Measurements from ENCODE around the gene PHACTR4. TPM values are rescaled to one million over a fixed set of nuclear protein-coding genes. Genes with fewer than 3 reads are reported as not detected.
"Not testable (repeated sequence)": the region's sequence is repeated elsewhere in the genome, so short reads cannot be mapped to it uniquely, and the experiment has no call there.

PHACTR4 gene
- total RNA-seq, 1 experiment from 2014 or later: 5.4 TPM

GRCh38 chr1:28507646-28508434, 138.3 kb downstream of the PHACTR4 start:
- in situ Hi-C loops (cut with HindIII; ENCODE audit: low pct_unique_long_range_greater_than_20kb, low sequenced_read_pairs): no loop called here
- DNase-seq (ENCODE audit: low read depth, low spot score): no peak

DNA sequence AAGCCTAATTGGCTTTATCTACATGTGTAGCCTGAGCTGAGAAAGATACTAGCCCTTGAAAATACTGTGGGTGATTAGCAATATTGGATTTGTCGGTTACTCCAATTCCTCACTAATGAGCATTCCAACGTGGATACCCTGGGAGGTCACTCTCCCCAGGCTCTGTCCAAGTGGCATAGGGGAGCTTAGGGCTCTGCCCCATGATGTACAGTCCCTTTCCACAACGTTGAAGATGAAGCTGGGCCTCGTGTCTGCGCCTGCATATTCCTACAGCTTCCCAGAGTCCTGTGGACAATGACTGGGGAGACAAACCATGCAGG, 138.9 kb downstream of the PHACTR4 start:
- in situ Hi-C loops (cut with HindIII; ENCODE audit: low pct_unique_long_range_greater_than_20kb, low sequenced_read_pairs): no loop called here
- DNase-seq (ENCODE audit: low read depth, low spot score): no peak

GRCh38 chr1:28509705-28510272, 140.2 kb downstream of the PHACTR4 start:
- in situ Hi-C loops (cut with HindIII; ENCODE audit: low pct_unique_long_range_greater_than_20kb, low sequenced_read_pairs): no loop called here

DNA sequence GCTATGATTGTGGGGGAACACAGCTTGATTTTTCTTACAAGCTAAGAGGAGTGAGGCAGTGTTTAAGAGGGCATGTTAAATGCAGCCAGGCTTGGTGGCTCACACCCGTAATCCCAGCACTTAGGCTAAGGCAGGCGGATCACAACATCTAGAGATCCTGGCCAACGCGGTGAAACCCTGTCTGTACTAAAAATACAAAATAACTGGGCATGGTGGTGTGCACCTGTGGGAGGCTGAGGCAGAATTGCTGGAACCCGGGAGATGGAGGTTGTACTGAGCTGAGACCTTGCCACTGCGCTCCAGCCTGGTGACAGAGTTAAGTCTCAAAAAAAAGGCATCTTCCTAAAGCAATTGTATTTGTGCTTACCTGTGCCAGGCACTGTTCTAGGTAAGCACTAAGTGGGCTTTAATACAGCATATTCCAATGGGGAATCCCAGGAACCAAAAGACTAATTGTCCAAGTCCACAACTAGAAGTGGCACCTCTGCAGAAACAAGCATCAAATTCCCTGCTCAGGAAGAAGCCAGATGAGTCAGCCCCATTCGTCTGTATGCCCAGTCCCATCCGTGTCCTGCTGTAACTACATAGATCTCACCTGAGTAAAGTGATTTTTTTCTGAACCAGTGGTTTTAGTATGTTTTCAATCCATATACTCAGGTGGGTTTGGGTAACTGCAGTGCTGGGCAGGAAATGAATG, 140.9 kb downstream of the PHACTR4 start:
- DNase-seq (ENCODE audit: low read depth, low spot score): peak; percentile 52
- in situ Hi-C loops (cut with HindIII; ENCODE audit: low pct_unique_long_range_greater_than_20kb, low sequenced_read_pairs): no loop called here

More at GRCh38 chr1:28509705-28510272, 140.2 kb downstream of the PHACTR4 start:
- DNase-seq (ENCODE audit: low read depth, low spot score): peak; percentile 32

- in situ Hi-C loops (cut with HindIII; ENCODE audit: low pct_unique_long_range_greater_than_20kb, low sequenced_read_pairs): no loop called here
- peak; percentile 55 for DNase-seq (ENCODE audit: low read depth, low spot score)
These were observed 141.5 kb downstream of the PHACTR4 start for GRCh38 chr1:28510970-28511440.

DNA sequence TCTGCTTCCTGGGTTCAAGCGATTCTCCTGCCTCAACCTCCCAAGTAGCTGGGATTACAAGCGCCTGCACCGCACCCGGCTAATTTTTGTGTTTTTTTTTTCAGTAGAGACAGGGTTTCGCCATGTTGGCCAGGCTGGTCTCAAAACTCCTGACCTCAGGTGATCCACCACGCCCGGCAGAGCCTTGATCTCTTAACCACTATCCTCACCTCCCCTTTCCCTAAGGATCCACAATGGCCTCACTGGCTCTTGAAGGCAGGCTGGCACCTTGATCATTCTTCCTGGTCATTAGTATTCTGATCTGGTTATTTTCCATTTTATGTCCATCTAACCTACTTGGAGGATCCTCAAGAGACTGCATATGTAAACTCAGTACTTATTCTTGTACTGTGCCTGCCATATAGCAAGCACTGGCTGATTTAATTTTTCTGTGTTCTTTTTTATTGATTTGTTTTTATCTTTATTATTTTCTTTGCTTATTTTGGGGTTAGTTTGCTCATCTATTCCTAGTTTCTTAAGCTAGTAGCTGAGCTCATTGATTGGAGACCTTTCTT, 142.6 kb downstream of the PHACTR4 start:
- in situ Hi-C loops (cut with HindIII; ENCODE audit: low pct_unique_long_range_greater_than_20kb, low sequenced_read_pairs): no loop called here
- DNase-seq (ENCODE audit: low read depth, low spot score): peak; percentile 28

DNA sequence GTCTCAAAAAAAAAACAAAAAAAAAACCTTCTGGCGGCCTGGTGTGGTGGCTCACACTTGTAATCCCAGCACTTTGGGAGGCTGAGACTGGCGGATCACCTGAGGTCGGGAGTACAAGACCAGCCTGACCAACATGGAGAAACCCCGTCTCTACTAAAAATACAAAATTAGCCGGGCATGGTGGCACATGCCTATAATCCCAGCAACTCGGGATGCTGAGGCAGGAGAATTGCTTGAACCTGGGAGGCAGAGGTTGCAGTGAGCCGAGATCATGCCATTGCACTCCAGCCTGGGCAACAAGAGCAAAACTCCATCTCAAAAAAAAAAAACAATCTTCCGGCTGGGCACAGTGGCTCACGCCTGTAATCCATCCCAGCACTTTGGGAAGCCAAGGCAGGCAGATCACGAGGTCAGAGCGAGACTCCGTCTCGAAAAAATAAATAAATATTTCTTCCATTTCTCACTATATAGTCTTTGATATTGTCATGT, 144.9 kb downstream of the PHACTR4 start:
- DNase-seq (ENCODE audit: low read depth, low spot score); in situ Hi-C loops (cut with HindIII; ENCODE audit: low pct_unique_long_range_greater_than_20kb, low sequenced_read_pairs): not testable (repeated sequence)

DNA sequence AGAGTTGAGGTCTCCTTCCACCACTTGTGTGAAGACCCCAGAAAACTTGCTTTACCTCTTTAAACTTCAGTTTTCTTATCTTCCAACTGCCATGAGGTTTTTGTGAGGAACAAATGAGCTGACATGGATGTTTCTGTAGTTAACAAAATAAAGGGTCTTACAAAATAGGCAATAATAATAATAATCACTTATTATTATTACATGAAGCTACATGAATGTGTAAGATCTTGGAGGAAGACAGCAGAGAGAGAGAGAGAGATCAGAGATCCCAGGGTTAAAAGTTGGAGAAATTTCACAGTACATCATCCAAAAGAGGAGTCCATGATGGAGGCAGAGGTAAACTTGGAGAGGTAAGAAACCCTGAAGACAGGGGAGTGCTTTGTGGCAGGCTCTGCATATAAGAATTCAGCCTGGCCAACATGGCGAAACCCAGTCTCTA, 147.0 kb downstream of the PHACTR4 start:
- no peak for DNase-seq (ENCODE audit: low read depth, low spot score)
- in situ Hi-C loops (cut with HindIII; ENCODE audit: low pct_unique_long_range_greater_than_20kb, low sequenced_read_pairs): no loop called here

DNA sequence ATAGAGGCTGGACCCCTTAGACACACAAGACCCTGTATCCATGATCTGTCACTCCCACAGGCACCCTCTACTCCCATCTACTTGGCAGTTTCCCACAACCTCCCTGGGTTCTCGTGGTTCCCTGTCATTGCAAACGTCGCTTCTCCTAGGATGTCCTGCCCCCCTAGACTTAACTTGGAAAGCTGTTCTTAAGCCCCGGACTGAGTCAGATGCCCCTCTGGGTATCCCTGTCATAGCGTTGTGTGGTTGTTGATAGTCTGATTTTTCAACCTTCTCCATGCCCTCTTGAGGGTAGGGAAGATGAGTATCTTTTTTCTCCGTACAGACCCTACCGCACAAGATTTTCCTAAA, 148.1 kb downstream of the PHACTR4 start:
- in situ Hi-C loops (cut with HindIII; ENCODE audit: low pct_unique_long_range_greater_than_20kb, low sequenced_read_pairs): no loop called here
- DNase-seq (ENCODE audit: low read depth, low spot score): peak; percentile 25

GRCh38 chr1:28518000-28518744, 148.6 kb downstream of the PHACTR4 start:
- in situ Hi-C loops (cut with HindIII; ENCODE audit: low pct_unique_long_range_greater_than_20kb, low sequenced_read_pairs): no loop called here
- DNase-seq (ENCODE audit: low read depth, low spot score): peak; percentile 81

GRCh38 chr1:28518745-28519341, 149.3 kb downstream of the PHACTR4 start:
- no peak for DNase-seq (ENCODE audit: low read depth, low spot score)
- in situ Hi-C loops (cut with HindIII; ENCODE audit: low pct_unique_long_range_greater_than_20kb, low sequenced_read_pairs): no loop called here

DNA sequence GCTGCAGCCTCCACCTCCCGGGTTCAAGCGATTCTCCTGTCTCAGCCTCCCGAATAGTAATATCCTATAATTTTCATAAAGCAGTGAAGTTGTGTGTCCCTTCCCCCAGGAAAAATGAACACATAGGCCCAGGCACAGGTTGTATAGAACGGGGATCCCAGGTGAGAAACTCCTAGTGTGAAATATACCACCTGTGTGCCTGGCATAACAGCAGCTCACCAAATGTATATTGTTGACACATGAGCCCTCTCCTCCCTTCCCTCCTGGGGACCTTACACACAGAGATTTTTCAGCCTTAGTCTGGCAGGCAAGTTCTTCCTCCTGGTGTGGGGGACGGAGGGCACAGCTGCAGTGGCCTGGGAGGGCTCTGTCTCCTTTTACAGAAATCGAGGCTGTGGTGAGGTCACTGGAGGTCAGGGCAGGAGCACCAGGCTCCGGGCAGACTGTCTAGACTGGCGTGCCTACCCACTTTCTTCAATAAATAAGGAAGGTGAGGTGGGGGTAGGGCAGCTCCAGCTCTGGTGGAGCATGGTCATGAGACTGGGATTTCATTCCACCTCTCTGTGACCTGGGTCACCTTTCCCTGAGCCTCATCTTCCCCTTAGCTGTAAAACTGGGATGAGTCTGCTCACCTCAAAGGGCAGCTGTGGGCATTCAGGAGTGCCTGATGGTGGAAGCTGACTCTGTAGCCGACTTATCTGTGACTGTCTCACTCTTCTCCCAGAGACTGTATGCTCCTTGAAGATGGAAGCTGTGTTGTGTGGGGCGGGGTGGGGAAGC, 150.6 kb downstream of the PHACTR4 start:
- in situ Hi-C loops (cut with HindIII; ENCODE audit: low pct_unique_long_range_greater_than_20kb, low sequenced_read_pairs): no loop called here
- DNase-seq (ENCODE audit: low read depth, low spot score): no peak

GRCh38 chr1:28520796-28521195, 151.3 kb downstream of the PHACTR4 start:
- DNase-seq (ENCODE audit: low read depth, low spot score); in situ Hi-C loops (cut with HindIII; ENCODE audit: low pct_unique_long_range_greater_than_20kb, low sequenced_read_pairs): not testable (repeated sequence)

DNA sequence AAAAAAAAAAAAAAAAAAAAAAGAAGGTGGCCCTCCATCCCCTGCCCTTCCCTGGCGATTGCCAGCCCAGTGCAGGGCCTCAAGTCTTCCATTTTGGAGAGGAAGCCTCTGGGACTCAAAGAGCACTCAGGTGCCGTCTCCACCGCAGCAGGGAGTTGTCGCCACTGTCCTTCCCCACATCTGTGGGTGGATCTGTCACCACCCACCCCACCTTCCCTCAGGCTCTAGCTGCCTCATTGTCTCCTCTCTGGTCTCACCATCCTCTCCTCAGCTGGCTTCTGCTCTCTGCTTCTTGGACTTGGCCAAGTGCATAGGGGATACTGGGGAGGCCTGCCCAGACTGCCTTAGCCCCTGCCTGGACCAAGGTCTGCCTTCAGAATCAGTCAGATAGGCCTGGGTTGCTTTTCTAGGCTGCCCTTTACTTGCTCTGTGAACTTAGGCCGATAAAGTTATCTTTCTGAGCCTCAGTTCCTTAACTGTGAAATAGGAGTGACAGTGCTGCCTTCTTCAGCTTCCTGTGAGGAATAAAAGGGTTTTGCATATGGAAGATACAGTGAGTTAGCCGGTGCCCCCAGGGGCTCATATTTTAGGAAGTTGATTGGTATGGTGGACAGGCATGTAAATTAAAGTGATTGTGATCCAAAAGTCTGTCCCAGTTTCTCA, 152.1 kb downstream of the PHACTR4 start:
- in situ Hi-C loops (cut with HindIII; ENCODE audit: low pct_unique_long_range_greater_than_20kb, low sequenced_read_pairs): no loop called here
- no peak for DNase-seq (ENCODE audit: low read depth, low spot score)

- in situ Hi-C loops (cut with HindIII; ENCODE audit: low pct_unique_long_range_greater_than_20kb, low sequenced_read_pairs); DNase-seq (ENCODE audit: low read depth, low spot score): not testable (repeated sequence)
These were observed 153.0 kb downstream of the PHACTR4 start for GRCh38 chr1:28522537-28522936.

DNA sequence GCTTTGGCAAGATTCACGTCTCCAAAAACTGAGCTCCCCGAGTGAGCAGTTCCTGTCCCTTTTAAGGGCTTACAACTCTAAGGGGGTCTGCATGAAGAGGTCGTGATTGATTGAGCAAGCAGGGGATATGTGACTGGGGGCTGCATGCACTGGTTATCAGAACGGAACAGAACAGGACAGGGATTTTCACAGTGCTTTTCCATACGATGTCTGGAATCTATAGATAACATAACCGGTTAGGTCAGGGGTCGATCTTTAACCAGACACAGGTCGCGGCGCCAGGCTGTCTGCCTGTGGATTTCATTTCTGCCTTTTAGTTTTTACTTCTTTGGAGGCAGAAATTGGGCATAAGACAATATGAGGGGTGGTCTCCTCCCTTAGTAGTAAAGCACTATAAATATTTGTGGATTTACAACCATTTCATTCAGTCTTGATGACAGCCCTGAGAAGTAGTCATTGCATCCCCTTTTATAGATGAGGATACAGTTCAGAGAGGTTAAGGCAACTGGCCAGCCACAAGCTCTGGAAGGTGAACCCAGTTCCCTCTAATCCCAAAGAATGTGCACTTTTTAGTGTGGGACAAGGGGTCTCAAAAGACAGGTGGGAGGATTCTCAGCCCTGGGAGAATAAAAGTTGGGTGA, 155.6 kb downstream of the PHACTR4 start:
- DNase-seq (ENCODE audit: low read depth, low spot score); in situ Hi-C loops (cut with HindIII; ENCODE audit: low pct_unique_long_range_greater_than_20kb, low sequenced_read_pairs): not testable (repeated sequence)
